Uterus (tissue), 2 donors: Measurements from ENCODE around the gene PSMD13.

Source experiments
- POLR2A ChIP-seq, 2 donors: fragments of 450-650 bp; IDR thresholded peaks; one replicate each; pipeline ENCODE4 v1.6.1; 2016; ENCODE audit warnings: antibody characterized with exemption in 2 of 2, mild to moderate bottlenecking in 1 of 2, moderate library complexity in 1 of 2
- TF ChIP-seq, protein P1 (sequence below), 4 experiments: fragments of 200-600 bp in 2 of 4; fragments of 450-650 bp in 2 of 4; sonication (generic) in 2 of 4; IDR thresholded peaks; one replicate each; pipeline ENCODE4 v1.5.1; 2016 to 2019; ENCODE audit warnings: antibody characterized with exemption in 4 of 4, mild to moderate bottlenecking in 2 of 4, moderate library complexity in 1 of 4

- TF ChIP-seq, protein P1, sequence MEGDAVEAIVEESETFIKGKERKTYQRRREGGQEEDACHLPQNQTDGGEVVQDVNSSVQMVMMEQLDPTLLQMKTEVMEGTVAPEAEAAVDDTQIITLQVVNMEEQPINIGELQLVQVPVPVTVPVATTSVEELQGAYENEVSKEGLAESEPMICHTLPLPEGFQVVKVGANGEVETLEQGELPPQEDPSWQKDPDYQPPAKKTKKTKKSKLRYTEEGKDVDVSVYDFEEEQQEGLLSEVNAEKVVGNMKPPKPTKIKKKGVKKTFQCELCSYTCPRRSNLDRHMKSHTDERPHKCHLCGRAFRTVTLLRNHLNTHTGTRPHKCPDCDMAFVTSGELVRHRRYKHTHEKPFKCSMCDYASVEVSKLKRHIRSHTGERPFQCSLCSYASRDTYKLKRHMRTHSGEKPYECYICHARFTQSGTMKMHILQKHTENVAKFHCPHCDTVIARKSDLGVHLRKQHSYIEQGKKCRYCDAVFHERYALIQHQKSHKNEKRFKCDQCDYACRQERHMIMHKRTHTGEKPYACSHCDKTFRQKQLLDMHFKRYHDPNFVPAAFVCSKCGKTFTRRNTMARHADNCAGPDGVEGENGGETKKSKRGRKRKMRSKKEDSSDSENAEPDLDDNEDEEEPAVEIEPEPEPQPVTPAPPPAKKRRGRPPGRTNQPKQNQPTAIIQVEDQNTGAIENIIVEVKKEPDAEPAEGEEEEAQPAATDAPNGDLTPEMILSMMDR (IDR thresholded peaks at IDR 0.05): no peak
- no peak for TF ChIP-seq POLR2A (IDR thresholded peaks at IDR 0.05)
Measured at GRCh38 chr11:199004-199581, 37.7 kb upstream of the PSMD13 start.
